CD14-positive monocyte (primary cell): ENCODE results near the gene ITPR1. TPM values are rescaled to one million over a fixed set of nuclear protein-coding genes. Genes with fewer than 3 reads are reported as not detected.

Experiments used
- DNase-seq, 3 donors: peaks; one replicate each; pipeline ENCODE4 v3.0.0-alpha.2; 2011 to 2022
- H2AFZ ChIP-seq: 2 replicates; pipeline ENCODE4 v1.6.0; 2012; ENCODE audit warnings: mild to moderate bottlenecking, low read depth, low read length, inconsistent platforms; ENCODE audit not compliant: insufficient read depth, poor library complexity, severe bottlenecking
- H3K27ac ChIP-seq, 2 donors: 1 replicate in 1 of 2; 2 replicates in 1 of 2; pipeline ENCODE4 v1.5.1; 2012 to 2013; ENCODE audit warnings: low read length in 2 of 2, control low read depth in 1 of 2, inconsistent platforms in 1 of 2, low read depth in 1 of 2, mild to moderate bottlenecking in 1 of 2
- H3K27me3 ChIP-seq, 2 donors: one replicate each; pipeline versions ENCODE4 v1.6.0 to v1.6.1; 2011 to 2013; ENCODE audit warnings: low read length in 2 of 2; ENCODE audit not compliant: control insufficient read depth in 2 of 2, insufficient read depth in 2 of 2
- H3K36me3 ChIP-seq, 2 donors: replicated peaks in 1 of 2; 1 replicate in 1 of 2; 2 replicates in 1 of 2; pipeline versions ENCODE4 v1.5.1 to v1.6.1; 2012 to 2013; ENCODE audit warnings: low read length in 2 of 2, control low read depth in 1 of 2, inconsistent platforms in 1 of 2, mild to moderate bottlenecking in 1 of 2; ENCODE audit not compliant: insufficient read depth in 2 of 2, control insufficient read depth in 1 of 2
- H3K4me1 ChIP-seq, 2 donors: 1 replicate in 1 of 2; 2 replicates in 1 of 2; pipeline versions ENCODE4 v1.5.1 to v1.6.1; 2012 to 2013; ENCODE audit warnings: low read length in 2 of 2, control low read depth in 1 of 2, inconsistent platforms in 1 of 2, mild to moderate bottlenecking in 1 of 2, moderate library complexity in 1 of 2; ENCODE audit not compliant: insufficient read depth in 2 of 2, control insufficient read depth in 1 of 2
- H3K4me2 ChIP-seq: replicated peaks from 2 replicates; pipeline ENCODE3; 2012; ENCODE audit warnings: low read length, moderate library complexity, mild to moderate bottlenecking; ENCODE audit not compliant: poor library complexity, severe bottlenecking; ENCODE audit errors: extremely low read depth
- H3K4me3 ChIP-seq, 3 experiments: fragments of 200-600 bp in 1 of 3; sonication (generic) in 1 of 3; replicated peaks in 1 of 3; 1 replicate in 2 of 3; 2 replicates in 1 of 3; pipeline ENCODE4 v1.5.1; 2011 to 2013; ENCODE audit warnings: low read length in 3 of 3, mild to moderate bottlenecking in 3 of 3, control low read depth in 2 of 3, low read depth in 2 of 3, inconsistent platforms in 1 of 3, moderate library complexity in 1 of 3
- H3K79me2 ChIP-seq: 2 replicates; pipeline ENCODE4 v1.6.0; 2012; ENCODE audit warnings: mild to moderate bottlenecking, control low read depth, inconsistent platforms, low read length, moderate library complexity; ENCODE audit not compliant: insufficient read depth
- H3K9ac ChIP-seq: 2 replicates; pipeline ENCODE4 v1.6.0; 2017; ENCODE audit warnings: low read length, mild to moderate bottlenecking; ENCODE audit not compliant: insufficient read depth, poor library complexity, severe bottlenecking
- H3K9me3 ChIP-seq, 2 donors: replicated peaks in 1 of 2; 1 replicate in 1 of 2; 2 replicates in 1 of 2; pipeline versions ENCODE4 v1.5.1 to v1.6.1; 2012 to 2013; ENCODE audit warnings: low read length in 2 of 2, control low read depth in 1 of 2; ENCODE audit not compliant: control insufficient read depth in 1 of 2, insufficient read depth in 1 of 2
- H4K20me1 ChIP-seq: 2 replicates; pipeline ENCODE4 v1.6.0; 2012; ENCODE audit warnings: mild to moderate bottlenecking, low read length, control low read depth, moderate library complexity; ENCODE audit not compliant: insufficient read depth
- H3K27ac Mint-ChIP-seq, 7 donors: one replicate each; pipeline ENCODE4 v1.8.0; 2020; ENCODE audit warnings: mild to moderate bottlenecking in 7 of 7, mixed read lengths in 7 of 7, moderate library complexity in 6 of 7, inconsistent platforms in 2 of 7
- H3K27me3 Mint-ChIP-seq, 3 donors: one replicate each; pipeline ENCODE4 v1.8.0; 2021 to 2022; ENCODE audit warnings: low read depth in 3 of 3, mild to moderate bottlenecking in 3 of 3, mixed read lengths in 3 of 3, moderate library complexity in 3 of 3, inconsistent platforms in 1 of 3
- H3K36me3 Mint-ChIP-seq, 2 donors: one replicate each; pipeline ENCODE4 v1.8.0; 2020; ENCODE audit warnings: mixed read lengths in 2 of 2, inconsistent platforms in 1 of 2, mild to moderate bottlenecking in 1 of 2
- H3K4me1 Mint-ChIP-seq: one replicate; pipeline ENCODE4 v1.8.0; 2020; ENCODE audit warnings: mild to moderate bottlenecking, mixed read lengths
- H3K4me3 Mint-ChIP-seq, 2 donors: one replicate each; pipeline ENCODE4 v1.8.0; 2020; ENCODE audit warnings: mild to moderate bottlenecking in 2 of 2, mixed read lengths in 2 of 2, moderate library complexity in 1 of 2
- H3K9me3 Mint-ChIP-seq, 7 donors: one replicate each; pipeline ENCODE4 v1.8.0; 2020 to 2022; ENCODE audit warnings: mixed read lengths in 7 of 7, mild to moderate bottlenecking in 6 of 7, moderate library complexity in 6 of 7, inconsistent platforms in 2 of 7
- CTCF ChIP-seq: fragments of 200-600 bp; IDR thresholded peaks from one replicate; pipeline ENCODE4 v1.8.0; 2022; ENCODE audit warnings: antibody characterized with exemption, mild to moderate bottlenecking
- WGBS: methylation state at CpG from one replicate; pipeline ENCODE4 v1.1.5; 2013; ENCODE audit warnings: missing lambda C conversion rate; ENCODE audit not compliant: insufficient coverage; 5-methylcytosine and 5-hydroxymethylcytosine counted together
- intact Hi-C, 2 donors: fragments of 100-400 bp; cut with micrococcal nuclease; formaldehyde crosslinking; loops; one replicate each; pipeline versions ENCODE4 v1.15.0 to v1.15.1; 2023
- polyA plus RNA-seq, 3 donors: library from polyadenylated mRNA; depleted of rRNA in 1 of 3; unstranded in 2 of 3; stranded (reverse) in 1 of 3; fragments of 300-500 nt in 2 of 3; fragments of >200 nt in 1 of 3; fragmentation: Illumina TruSeq in 2 of 3; gene quantifications; 1 replicate in 2 of 3; 2 replicates in 1 of 3; pipeline ENCODE4 v1.2.3, GENCODE V29; 2012 to 2021

Gene ITPR1
- polyA plus RNA-seq, 3 donors, result 3.2 to 21.1 (median 7.1) TPM

- Mint-ChIP-seq H3K27me3 (no peaks in the 10 kb centered on the region), H3K36me3 (peaks cover 40 to 55% of the 10 kb centered on the region in 2 donors), H3K9me3 (no peaks in the 10 kb centered on the region), H3K4me3 (no peak overlapping the region), H3K27ac (peak overlapping the region in 1 of 7 donors; percentile 66), H3K4me1 (peaks cover 6% of the 10 kb centered on the region)
- Histone ChIP-seq H3K79me2 (no peaks in the 10 kb centered on the region), H2AFZ (no peak overlapping the region), H3K27ac (no peak overlapping the region), H3K4me1 (peaks cover 0 to 6% of the 10 kb centered on the region in 2 donors), H3K4me2 (no peak overlapping the region), H3K4me3 (no peak overlapping the region), H3K27me3 (no peaks in the 10 kb centered on the region), H3K9ac (no peak overlapping the region), H4K20me1 (no peaks in the 10 kb centered on the region), H3K9me3 (no peaks in the 10 kb centered on the region), H3K36me3 (peaks cover 26 to 42% of the 10 kb centered on the region in 2 donors)
- no peak for TF ChIP-seq CTCF
- DNase-seq, result no peak
- WGBS, result no CpG with 5 or more reads among the region's 3 CpGs
- intact Hi-C loops, result no loop called here
These were observed 348.1 kb downstream of the ITPR1 start for GRCh38 chr3:4841225-4841624.

GRCh38 chr3:4841776-4842440, 348.8 kb downstream of the ITPR1 start:
- no CpG with 5 or more reads among the region's 3 CpGs for WGBS
- H3K79me2 ChIP-seq, result no peaks in the 10 kb centered on the region
- no peak overlapping the region for H3K4me3 ChIP-seq
- H3K4me3 Mint-ChIP-seq, result no peak overlapping the region
- H3K27ac Mint-ChIP-seq, result no peak overlapping the region
- no peaks in the 10 kb centered on the region for H3K9me3 ChIP-seq
- H3K27me3 ChIP-seq, result no peaks in the 10 kb centered on the region
- H3K36me3 Mint-ChIP-seq, result peaks cover 38 to 48% of the 10 kb centered on the region in 2 donors
- H3K4me1 ChIP-seq, result peaks cover 0 to 11% of the 10 kb centered on the region in 2 donors
- H4K20me1 ChIP-seq, result no peaks in the 10 kb centered on the region
- peaks cover 9% of the 10 kb centered on the region for H3K4me1 Mint-ChIP-seq
- peaks cover 24 to 38% of the 10 kb centered on the region in 2 donors for H3K36me3 ChIP-seq
- no peak overlapping the region for H3K9ac ChIP-seq
- H3K27me3 Mint-ChIP-seq, result no peaks in the 10 kb centered on the region
- TF ChIP-seq CTCF, result no peak
- no peak overlapping the region for H2AFZ ChIP-seq
- H3K9me3 Mint-ChIP-seq, result no peaks in the 10 kb centered on the region
- intact Hi-C loops, result no loop called here
- H3K4me2 ChIP-seq, result no peak overlapping the region
- no peak overlapping the region for H3K27ac ChIP-seq
- DNase-seq, result no peak
